Neural cell (in vitro differentiated cells): ENCODE measurements around the gene NOB1. TPM values are rescaled to one million over a fixed set of nuclear protein-coding genes. Genes with fewer than 3 reads are reported as not detected.

Experiments used
- H2AFZ ChIP-seq: fragments of 200-600, 300-800 bp; sonication (generic), shearing (Covaris generic); 2 replicates; pipeline ENCODE4 v1.6.0; 2014; ENCODE audit warnings: low read depth, mild to moderate bottlenecking, antibody characterized with exemption, low read length, moderate library complexity
- H3F3A ChIP-seq: fragments of 200-600 bp; shearing (Covaris generic); 2 replicates; pipeline ENCODE4 v1.6.1; 2016; ENCODE audit warnings: mild to moderate bottlenecking, moderate library complexity, mixed read lengths, antibody characterized with exemption, low read length; ENCODE audit not compliant: insufficient read depth, poor library complexity, severe bottlenecking
- H3K27ac ChIP-seq: fragments of 200-600, 300-800 bp; sonication (generic), shearing (Covaris generic); 2 replicates; pipeline ENCODE4 v1.5.1; 2014; ENCODE audit warnings: mild to moderate bottlenecking, low read length, moderate library complexity
- H3K27me3 ChIP-seq: fragments of 300-800, 200-600 bp; sonication (generic), shearing (Covaris generic); 2 replicates; pipeline ENCODE4 v1.6.0; 2014; ENCODE audit warnings: mild to moderate bottlenecking, low read depth, low read length, moderate library complexity; ENCODE audit not compliant: insufficient read depth
- H3K36me3 ChIP-seq: fragments of 300-800, 200-600 bp; sonication (generic), shearing (Covaris generic); 2 replicates; pipeline ENCODE4 v1.5.1; 2014; ENCODE audit warnings: mild to moderate bottlenecking, antibody characterized with exemption, low read length, moderate library complexity; ENCODE audit not compliant: insufficient read depth
- H3K4me2 ChIP-seq: fragments of 300-800, 200-600 bp; sonication (generic), shearing (Covaris generic); 2 replicates; pipeline ENCODE4 v1.6.0; 2014; ENCODE audit warnings: mild to moderate bottlenecking, low read length
- H3K4me3 ChIP-seq: fragments of 300-800, 200-600 bp; sonication (generic), shearing (Covaris generic); 2 replicates; pipeline ENCODE4 v1.5.1; 2014; ENCODE audit warnings: mild to moderate bottlenecking, low read length, moderate library complexity
- H3K79me2 ChIP-seq: fragments of 200-600 bp; shearing (Covaris generic); replicated peaks from 2 replicates; pipeline ENCODE4 v1.6.0; 2014; ENCODE audit warnings: mild to moderate bottlenecking, low read length, moderate library complexity; ENCODE audit not compliant: insufficient read depth
- H3K9ac ChIP-seq: fragments of 300-800, 200-600 bp; sonication (generic), shearing (Covaris generic); 2 replicates; pipeline ENCODE4 v1.6.1; 2016; ENCODE audit warnings: mild to moderate bottlenecking, low read length, mixed read lengths
- H3K9me2 ChIP-seq: fragments of 200-600 bp; shearing (Covaris generic); 2 replicates; pipeline ENCODE4 v1.6.1; 2016; ENCODE audit warnings: mild to moderate bottlenecking, low read length, mixed read lengths; ENCODE audit not compliant: insufficient read depth
- H3K9me3 ChIP-seq: fragments of 200-600, 300-800 bp; sonication (generic), shearing (Covaris generic); 2 replicates; pipeline ENCODE4 v1.6.1; 2016; ENCODE audit warnings: mild to moderate bottlenecking, mixed run types, low read length, moderate library complexity, mixed read lengths
- H4K20me1 ChIP-seq: fragments of 200-600 bp; shearing (Covaris generic); 2 replicates; pipeline ENCODE4 v1.6.1; 2016; ENCODE audit warnings: mild to moderate bottlenecking, mixed run types; ENCODE audit not compliant: insufficient read depth
- EP300 ChIP-seq: fragments of 450-650 bp; conservative IDR thresholded peaks from 2 replicates; pipeline ENCODE4 v1.6.1; 2014; ENCODE audit warnings: antibody characterized with exemption, mild to moderate bottlenecking, moderate library complexity; ENCODE audit not compliant: poor library complexity, severe bottlenecking
- EZH2 ChIP-seq: fragments of 200-600, 300-800 bp; shearing (Covaris generic), sonication (generic); IDR thresholded peaks from 2 replicates; pipeline ENCODE4 v1.6.1; 2014; ENCODE audit warnings: antibody characterized with exemption, low read length, borderline replicate concordance, mild to moderate bottlenecking; ENCODE audit not compliant: insufficient read depth, poor library complexity, severe bottlenecking
- MXI1 ChIP-seq: fragments of 450-650 bp; conservative IDR thresholded peaks from 2 replicates; pipeline ENCODE4 v1.6.1; 2014; ENCODE audit warnings: antibody characterized with exemption, mild to moderate bottlenecking; ENCODE audit not compliant: poor library complexity, severe bottlenecking
- POLR2AphosphoS5 ChIP-seq: IDR thresholded peaks from 2 replicates; pipeline ENCODE4 v1.6.1; 2012
- RAD21 ChIP-seq: fragments of 450-650 bp; conservative IDR thresholded peaks from 2 replicates; pipeline ENCODE4 v1.6.1; 2014; ENCODE audit warnings: antibody characterized with exemption, mild to moderate bottlenecking, moderate library complexity
- SMC3 ChIP-seq: fragments of 450-650 bp; conservative IDR thresholded peaks from 2 replicates; pipeline ENCODE4 v1.6.1; 2014; ENCODE audit warnings: antibody characterized with exemption, mild to moderate bottlenecking, moderate library complexity; ENCODE audit not compliant: poor library complexity
- TAF1 ChIP-seq: IDR thresholded peaks from 2 replicates; pipeline ENCODE4 v1.6.1; 2012; ENCODE audit warnings: low read depth
- polyA minus RNA-seq: library from RNA; depleted of rRNA, polyadenylated mRNA; stranded (reverse); fragments of >200 nt; gene quantifications from 2 replicates; pipeline ENCODE4 v1.2.3, GENCODE V29; 2014
- polyA plus RNA-seq: library from polyadenylated mRNA; depleted of rRNA; stranded (reverse); fragments of >200 nt; gene quantifications from 2 replicates; pipeline ENCODE4 v1.2.3, GENCODE V29; 2014
- TF ChIP-seq, protein P1 (sequence below): fragments of 450-650 bp; IDR thresholded peaks from 2 replicates; pipeline ENCODE4 v1.5.1; 2014; ENCODE audit warnings: antibody characterized with exemption, mild to moderate bottlenecking, moderate library complexity; ENCODE audit not compliant: poor library complexity, severe bottlenecking
- TF ChIP-seq, protein P2 (sequence below): IDR thresholded peaks from 2 replicates; pipeline ENCODE4 v1.6.1; 2012; ENCODE audit warnings: borderline replicate concordance

NOB1 gene
- polyA plus RNA-seq (8.7 and 12.8 TPM in 2 replicates), polyA minus RNA-seq (10.8 and 20.0 TPM in 2 replicates)

DNA sequence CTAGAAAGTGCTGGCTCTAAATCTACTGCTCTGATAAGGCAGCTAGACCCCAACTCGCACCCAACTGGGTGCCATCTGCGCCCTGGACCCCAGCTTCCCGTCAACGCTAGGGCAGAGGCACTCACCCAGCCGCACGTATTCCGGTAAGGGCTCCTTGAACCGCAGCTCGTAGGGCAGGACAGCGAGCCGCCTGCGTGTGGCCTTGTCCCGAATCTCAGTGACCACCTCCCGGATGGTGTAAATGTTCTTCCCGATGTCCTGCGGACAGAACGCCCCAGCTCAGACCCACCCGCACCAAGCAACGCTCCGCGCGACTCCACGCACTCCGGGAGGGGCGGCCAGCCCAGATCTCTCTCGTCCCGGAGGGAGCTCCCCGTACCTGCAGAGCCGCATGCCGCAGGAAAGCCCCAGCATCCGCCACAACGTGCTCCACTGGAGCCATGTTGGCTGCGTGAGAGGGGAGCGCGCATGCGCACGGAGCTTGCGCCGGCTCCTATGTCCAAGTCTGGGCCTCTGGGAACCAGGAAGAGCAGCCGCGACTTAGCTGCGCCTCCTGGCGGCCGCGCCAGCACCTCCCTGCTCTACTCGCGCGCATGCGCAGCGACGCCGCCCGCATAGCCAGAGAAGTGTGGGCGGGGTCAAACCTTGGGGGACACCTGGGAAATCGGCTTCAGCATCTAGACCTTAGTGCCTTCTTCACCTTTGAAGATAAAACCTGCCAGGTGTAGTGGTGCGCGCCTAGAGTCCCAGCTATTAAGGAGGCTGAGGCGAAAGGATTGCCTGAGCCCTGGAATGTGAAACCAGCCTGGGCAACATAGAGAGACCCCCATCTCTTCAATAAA is at the start of gene NOB1:
Gene NOB1 (minus strand): TSS at position 458 of the 842 bp plus-strand sequence. CDS start 16 bp downstream, at position 442.
- Histone ChIP-seq H3K27ac (peak within 1 kb of the TSS; percentile 45), H3K4me2 (peak within 1 kb of the TSS; percentile 90), H3K9me3 (no peaks in the 10 kb centered on the region), H3F3A (no peaks in the 10 kb centered on the region), H3K79me2 (peaks cover 15% of the 10 kb centered on the region), H2AFZ (peak within 1 kb of the TSS; percentile 45), H3K9me2 (no peaks in the 10 kb centered on the region), H3K4me3 (peak within 1 kb of the TSS; percentile 82), H3K36me3 (no peaks in the 10 kb centered on the region), H4K20me1 (no peaks in the 10 kb centered on the region), H3K9ac (peak within 1 kb of the TSS; percentile 65), H3K27me3 (no peaks in the 10 kb centered on the region)
- TF ChIP-seq EP300: no peak
- TF ChIP-seq RAD21: peak; percentile 95
- TF ChIP-seq POLR2AphosphoS5: peak; percentile 71
- peak; percentile 99 for TF ChIP-seq SMC3
- TF ChIP-seq, protein P1, sequence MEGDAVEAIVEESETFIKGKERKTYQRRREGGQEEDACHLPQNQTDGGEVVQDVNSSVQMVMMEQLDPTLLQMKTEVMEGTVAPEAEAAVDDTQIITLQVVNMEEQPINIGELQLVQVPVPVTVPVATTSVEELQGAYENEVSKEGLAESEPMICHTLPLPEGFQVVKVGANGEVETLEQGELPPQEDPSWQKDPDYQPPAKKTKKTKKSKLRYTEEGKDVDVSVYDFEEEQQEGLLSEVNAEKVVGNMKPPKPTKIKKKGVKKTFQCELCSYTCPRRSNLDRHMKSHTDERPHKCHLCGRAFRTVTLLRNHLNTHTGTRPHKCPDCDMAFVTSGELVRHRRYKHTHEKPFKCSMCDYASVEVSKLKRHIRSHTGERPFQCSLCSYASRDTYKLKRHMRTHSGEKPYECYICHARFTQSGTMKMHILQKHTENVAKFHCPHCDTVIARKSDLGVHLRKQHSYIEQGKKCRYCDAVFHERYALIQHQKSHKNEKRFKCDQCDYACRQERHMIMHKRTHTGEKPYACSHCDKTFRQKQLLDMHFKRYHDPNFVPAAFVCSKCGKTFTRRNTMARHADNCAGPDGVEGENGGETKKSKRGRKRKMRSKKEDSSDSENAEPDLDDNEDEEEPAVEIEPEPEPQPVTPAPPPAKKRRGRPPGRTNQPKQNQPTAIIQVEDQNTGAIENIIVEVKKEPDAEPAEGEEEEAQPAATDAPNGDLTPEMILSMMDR: peak; percentile 100
- TF ChIP-seq, protein P2, sequence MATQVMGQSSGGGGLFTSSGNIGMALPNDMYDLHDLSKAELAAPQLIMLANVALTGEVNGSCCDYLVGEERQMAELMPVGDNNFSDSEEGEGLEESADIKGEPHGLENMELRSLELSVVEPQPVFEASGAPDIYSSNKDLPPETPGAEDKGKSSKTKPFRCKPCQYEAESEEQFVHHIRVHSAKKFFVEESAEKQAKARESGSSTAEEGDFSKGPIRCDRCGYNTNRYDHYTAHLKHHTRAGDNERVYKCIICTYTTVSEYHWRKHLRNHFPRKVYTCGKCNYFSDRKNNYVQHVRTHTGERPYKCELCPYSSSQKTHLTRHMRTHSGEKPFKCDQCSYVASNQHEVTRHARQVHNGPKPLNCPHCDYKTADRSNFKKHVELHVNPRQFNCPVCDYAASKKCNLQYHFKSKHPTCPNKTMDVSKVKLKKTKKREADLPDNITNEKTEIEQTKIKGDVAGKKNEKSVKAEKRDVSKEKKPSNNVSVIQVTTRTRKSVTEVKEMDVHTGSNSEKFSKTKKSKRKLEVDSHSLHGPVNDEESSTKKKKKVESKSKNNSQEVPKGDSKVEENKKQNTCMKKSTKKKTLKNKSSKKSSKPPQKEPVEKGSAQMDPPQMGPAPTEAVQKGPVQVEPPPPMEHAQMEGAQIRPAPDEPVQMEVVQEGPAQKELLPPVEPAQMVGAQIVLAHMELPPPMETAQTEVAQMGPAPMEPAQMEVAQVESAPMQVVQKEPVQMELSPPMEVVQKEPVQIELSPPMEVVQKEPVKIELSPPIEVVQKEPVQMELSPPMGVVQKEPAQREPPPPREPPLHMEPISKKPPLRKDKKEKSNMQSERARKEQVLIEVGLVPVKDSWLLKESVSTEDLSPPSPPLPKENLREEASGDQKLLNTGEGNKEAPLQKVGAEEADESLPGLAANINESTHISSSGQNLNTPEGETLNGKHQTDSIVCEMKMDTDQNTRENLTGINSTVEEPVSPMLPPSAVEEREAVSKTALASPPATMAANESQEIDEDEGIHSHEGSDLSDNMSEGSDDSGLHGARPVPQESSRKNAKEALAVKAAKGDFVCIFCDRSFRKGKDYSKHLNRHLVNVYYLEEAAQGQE: peak; percentile 37
- peak; percentile 100 for TF ChIP-seq MXI1
- peak; percentile 68 for TF ChIP-seq TAF1
- no peak for TF ChIP-seq EZH2

DNA sequence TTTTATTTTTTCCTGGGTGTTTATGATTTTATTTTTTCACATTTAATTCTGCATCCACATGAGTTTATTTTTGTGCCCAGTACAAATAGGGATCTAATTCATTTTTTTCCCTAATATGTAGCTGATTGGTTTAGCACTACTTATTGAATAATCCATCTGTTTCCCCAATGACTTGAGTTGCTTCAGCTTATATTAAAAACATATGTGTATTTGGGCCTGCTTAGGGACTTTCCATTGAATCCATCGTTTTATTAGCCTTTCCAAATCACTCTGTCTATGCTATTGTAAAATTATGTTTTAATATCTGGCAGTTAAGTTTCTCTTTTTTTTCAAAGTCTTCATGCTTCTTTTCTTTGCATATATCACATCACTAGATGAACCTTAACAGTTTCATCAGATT is 49.6 kb upstream of the NOB1 start:
- no peaks in the 10 kb centered on the region for H3K27me3 ChIP-seq
- H3K9me3 ChIP-seq: no peaks in the 10 kb centered on the region
- TF ChIP-seq, protein P2: no peak
- TF ChIP-seq RAD21 (no peak), SMC3 (no peak), TAF1 (no peak), EP300 (no peak), POLR2AphosphoS5 (no peak), EZH2 (no peak), MXI1 (no peak)
- TF ChIP-seq, protein P1: no peak
- H3K36me3 ChIP-seq: no peaks in the 10 kb centered on the region
- H3K4me2 ChIP-seq: no peak overlapping the region
- no peak overlapping the region for H3K9ac ChIP-seq
- H3K79me2 ChIP-seq: no peaks in the 10 kb centered on the region
- H3K4me3 ChIP-seq: no peak overlapping the region
- H3F3A ChIP-seq: no peaks in the 10 kb centered on the region
- H4K20me1 ChIP-seq: no peaks in the 10 kb centered on the region
- H3K9me2 ChIP-seq: no peaks in the 10 kb centered on the region
- H2AFZ ChIP-seq: no peak overlapping the region
- no peak overlapping the region for H3K27ac ChIP-seq
